ENCODE data around the gene FHIT.
"Not testable (repeated sequence)": the region's sequence is repeated elsewhere in the genome, so short reads cannot be mapped to it uniquely, and the experiment has no call there.

DNA sequence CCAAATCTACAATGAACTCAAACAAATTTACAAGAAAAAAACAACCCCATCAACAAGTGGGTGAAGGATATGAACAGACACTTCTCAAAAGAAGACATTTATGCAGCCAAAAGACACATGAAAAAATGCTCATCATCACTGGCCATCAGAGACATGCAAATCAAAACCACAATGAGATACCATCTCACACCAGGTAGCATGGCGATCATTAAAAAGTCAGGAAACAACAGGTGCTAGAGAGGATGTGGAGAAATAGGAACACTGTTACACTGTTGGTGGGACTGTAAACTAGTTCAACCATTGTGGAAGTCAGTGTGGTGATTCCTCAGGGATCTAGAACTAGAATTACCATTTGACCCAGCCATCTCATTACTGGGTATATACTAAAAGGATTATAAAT is 61.0 kb downstream of the FHIT start:
- not testable (repeated sequence) for TF ChIP-seq SMC3 (IDR thresholded peaks at IDR 0.05; ENCODE audit: low read depth, low read length); POLR2A (IDR thresholded peaks at IDR 0.05; ENCODE audit: low read depth, low read length); MXI1 (IDR thresholded peaks at IDR 0.05; ENCODE audit: borderline replicate concordance, low read depth, low read length); MAZ (IDR thresholded peaks at IDR 0.05; ENCODE audit: borderline replicate concordance, low read depth, low read length); FOS (IDR thresholded peaks at IDR 0.05; ENCODE audit: low read depth, low read length); RFX5 (IDR thresholded peaks at IDR 0.05; ENCODE audit: low read depth, low read length)
- TF ChIP-seq, protein P1, sequence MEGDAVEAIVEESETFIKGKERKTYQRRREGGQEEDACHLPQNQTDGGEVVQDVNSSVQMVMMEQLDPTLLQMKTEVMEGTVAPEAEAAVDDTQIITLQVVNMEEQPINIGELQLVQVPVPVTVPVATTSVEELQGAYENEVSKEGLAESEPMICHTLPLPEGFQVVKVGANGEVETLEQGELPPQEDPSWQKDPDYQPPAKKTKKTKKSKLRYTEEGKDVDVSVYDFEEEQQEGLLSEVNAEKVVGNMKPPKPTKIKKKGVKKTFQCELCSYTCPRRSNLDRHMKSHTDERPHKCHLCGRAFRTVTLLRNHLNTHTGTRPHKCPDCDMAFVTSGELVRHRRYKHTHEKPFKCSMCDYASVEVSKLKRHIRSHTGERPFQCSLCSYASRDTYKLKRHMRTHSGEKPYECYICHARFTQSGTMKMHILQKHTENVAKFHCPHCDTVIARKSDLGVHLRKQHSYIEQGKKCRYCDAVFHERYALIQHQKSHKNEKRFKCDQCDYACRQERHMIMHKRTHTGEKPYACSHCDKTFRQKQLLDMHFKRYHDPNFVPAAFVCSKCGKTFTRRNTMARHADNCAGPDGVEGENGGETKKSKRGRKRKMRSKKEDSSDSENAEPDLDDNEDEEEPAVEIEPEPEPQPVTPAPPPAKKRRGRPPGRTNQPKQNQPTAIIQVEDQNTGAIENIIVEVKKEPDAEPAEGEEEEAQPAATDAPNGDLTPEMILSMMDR (conservative IDR thresholded peaks at IDR 0.05; ENCODE audit: low read depth, low read length), result not testable (repeated sequence)
- TF ChIP-seq, protein P2, sequence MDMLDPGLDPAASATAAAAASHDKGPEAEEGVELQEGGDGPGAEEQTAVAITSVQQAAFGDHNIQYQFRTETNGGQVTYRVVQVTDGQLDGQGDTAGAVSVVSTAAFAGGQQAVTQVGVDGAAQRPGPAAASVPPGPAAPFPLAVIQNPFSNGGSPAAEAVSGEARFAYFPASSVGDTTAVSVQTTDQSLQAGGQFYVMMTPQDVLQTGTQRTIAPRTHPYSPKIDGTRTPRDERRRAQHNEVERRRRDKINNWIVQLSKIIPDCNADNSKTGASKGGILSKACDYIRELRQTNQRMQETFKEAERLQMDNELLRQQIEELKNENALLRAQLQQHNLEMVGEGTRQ (IDR thresholded peaks at IDR 0.05; ENCODE audit: low read depth, low read length), result not testable (repeated sequence)
